ENCODE measurements around the gene FGGY.

FGGY gene

GRCh38 chr1:59751801-59752200, 454.9 kb downstream of the FGGY start:
- no peak for DNase-seq

GRCh38 chr1:59752556-59753414, 455.9 kb downstream of the FGGY start:
- DNase-seq, result no peak

- DNase-seq, result no peak
These were observed 458.3 kb downstream of the FGGY start for GRCh38 chr1:59755069-59755685.

- no peak for DNase-seq
These were observed 460.4 kb downstream of the FGGY start for GRCh38 chr1:59757197-59757747.

GRCh38 chr1:59759156-59759925, 462.4 kb downstream of the FGGY start:
- DNase-seq, result peak; percentile 83

GRCh38 chr1:59761443-59761842, 464.5 kb downstream of the FGGY start:
- no peak for DNase-seq

GRCh38 chr1:59763418-59763817, 466.5 kb downstream of the FGGY start:
- DNase-seq, result no peak

GRCh38 chr1:59765011-59765730, 468.3 kb downstream of the FGGY start:
- no peak for DNase-seq

GRCh38 chr1:59766227-59766855, 469.4 kb downstream of the FGGY start:
- DNase-seq, result no peak

- DNase-seq, result no peak
These were observed 470.2 kb downstream of the FGGY start for GRCh38 chr1:59767119-59767518.

GRCh38 chr1:59768792-59769735, 472.2 kb downstream of the FGGY start:
- no peak for DNase-seq

GRCh38 chr1:59769736-59770095, 472.8 kb downstream of the FGGY start:
- no peak for DNase-seq

- no peak for DNase-seq
These were observed 474.5 kb downstream of the FGGY start for GRCh38 chr1:59771361-59771760.

GRCh38 chr1:59775480-59775879, 478.6 kb downstream of the FGGY start:
- DNase-seq, result no peak

- no peak for DNase-seq
These were observed 480.3 kb downstream of the FGGY start for GRCh38 chr1:59776960-59777852.

GRCh38 chr1:59779949-59780348, 483.1 kb downstream of the FGGY start:
- DNase-seq, result no peak

- no peak for DNase-seq
These were observed 491.9 kb downstream of the FGGY start for GRCh38 chr1:59788825-59789224.

GRCh38 chr1:59798600-59798999, 501.7 kb downstream of the FGGY start:
- no peak for DNase-seq

GRCh38 chr1:59803458-59804038, 506.7 kb downstream of the FGGY start:
- DNase-seq, result no peak

GRCh38 chr1:59804301-59804700, 507.4 kb downstream of the FGGY start:
- no peak for DNase-seq
